ENCODE results near the gene PLXNB2.

- TF ChIP-seq CTCF (IDR thresholded peaks at IDR 0.05; ENCODE audit: borderline replicate concordance, extremely low read depth, low read length, poor library complexity, severe bottlenecking) = no peak
- no peak for TF ChIP-seq EZH2 (IDR thresholded peaks at IDR 0.05; ENCODE audit: borderline replicate concordance, low read depth, low read length, severe bottlenecking)
These were observed 54.2 kb downstream of the PLXNB2 start for GRCh38 chr22:50253046-50253915.

All from DND-41 (cell line).